ENCODE results near the gene PCGF1. TPM values are rescaled to one million over a fixed set of nuclear protein-coding genes. Genes with fewer than 3 reads are reported as not detected.

Gene PCGF1
- total and polyA plus RNA-seq, 2 of the 13 experiments (the other 11 are each of a cell fraction or from before 2014, with no cell fraction given): 20.4 to 22.6 TPM

- TF ChIP-seq RFXAP (CRISPR knock-in tag; IDR thresholded peaks at IDR 0.05; ENCODE audit: borderline replicate concordance) (peak; percentile 15; the same call in 1 of the 2 replicates), NFKBIZ (CRISPR knock-in tag; IDR thresholded peaks at IDR 0.05) (no peak), NFRKB (IDR thresholded peaks at IDR 0.05) (no peak), AGO2 (optimal IDR thresholded peaks at IDR 0.05; ENCODE audit: low read depth, low read length) (peak; percentile 92), FOSL1 (CRISPR knock-in tag; IDR thresholded peaks at IDR 0.05; ENCODE audit: borderline replicate concordance) (no peak), NONO (IDR thresholded peaks at IDR 0.05) (no peak), NONO (CRISPR knock-in tag; conservative IDR thresholded peaks at IDR 0.05) (peak; percentile 40; the same call in 1 of the 2 replicates), NPAS2 (CRISPR knock-in tag; IDR thresholded peaks at IDR 0.05; ENCODE audit: borderline replicate concordance) (no peak), PBX2 (CRISPR knock-in tag; IDR thresholded peaks at IDR 0.05) (no peak), HOMEZ (CRISPR knock-in tag; IDR thresholded peaks at IDR 0.05; ENCODE audit: low read depth) (no peak), ZNF589 (CRISPR knock-in tag; conservative IDR thresholded peaks at IDR 0.05) (no peak), ZNF567 (CRISPR knock-in tag; IDR thresholded peaks at IDR 0.05; ENCODE audit: borderline replicate concordance) (no peak), ZFP41 (CRISPR knock-in tag; IDR thresholded peaks at IDR 0.05; ENCODE audit: borderline replicate concordance) (0 out of 2 replicates have a peak, but pooled peaks have one; percentile 18), ZNF761 (CRISPR knock-in tag; conservative IDR thresholded peaks at IDR 0.05) (0 out of 2 replicates have a peak, but pooled peaks have one; percentile 53), AGO1 (IDR thresholded peaks at IDR 0.05; ENCODE audit: low read depth, low read length, poor library complexity, severe bottlenecking) (peak; percentile 84), YY1 (IDR thresholded peaks at IDR 0.05; ENCODE audit: insufficient read depth, insufficient replicate concordance, low read depth, low read length) (no peak), ARNT2 (CRISPR knock-in tag; IDR thresholded peaks at IDR 0.05; ENCODE audit: low read depth) (peak; percentile 25; the same call in 1 of the 2 replicates), HOXA5 (CRISPR knock-in tag; IDR thresholded peaks at IDR 0.05) (peak; percentile 48; the same call in 1 of the 2 replicates), ZFX (CRISPR knock-in tag; IDR thresholded peaks at IDR 0.05; ENCODE audit: low read depth) (peak; percentile 50), CENPX (CRISPR knock-in tag; IDR thresholded peaks at IDR 0.05) (no peak), ZNF33B (CRISPR knock-in tag; IDR thresholded peaks at IDR 0.05) (no peak), SCMH1 (CRISPR knock-in tag; IDR thresholded peaks at IDR 0.05; ENCODE audit: borderline replicate concordance) (no peak), MAZ (IDR thresholded peaks at IDR 0.05; ENCODE audit: borderline replicate concordance, low read depth, low read length) (peak; percentile 70), MAZ (CRISPR knock-in tag; IDR thresholded peaks at IDR 0.05; ENCODE audit: low read depth) (peak; percentile 89), ZNF160 (CRISPR knock-in tag; IDR thresholded peaks at IDR 0.05) (0 out of 2 replicates have a peak, but pooled peaks have one; percentile 36), GFI1 (CRISPR knock-in tag; IDR thresholded peaks at IDR 0.05; ENCODE audit: borderline replicate concordance) (peak; percentile 43; the same call in 1 of the 2 replicates)
- TF ChIP-seq, protein P1, sequence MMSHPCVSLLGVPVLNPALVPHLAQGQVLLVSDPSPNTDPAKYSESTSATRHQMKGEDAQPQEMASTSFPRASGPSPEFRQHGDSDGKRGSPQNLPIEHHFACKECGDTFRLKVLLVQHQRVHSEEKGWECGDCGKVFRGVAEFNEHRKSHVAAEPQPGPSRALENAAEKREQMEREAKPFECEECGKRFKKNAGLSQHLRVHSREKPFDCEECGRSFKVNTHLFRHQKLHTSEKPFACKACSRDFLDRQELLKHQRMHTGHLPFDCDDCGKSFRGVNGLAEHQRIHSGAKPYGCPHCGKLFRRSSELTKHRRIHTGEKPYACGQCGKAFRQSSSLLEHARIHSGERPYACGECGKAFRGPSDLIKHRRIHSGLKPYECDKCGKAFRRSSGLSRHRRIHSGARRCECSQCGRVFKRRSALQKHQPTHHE (CRISPR knock-in tag; IDR thresholded peaks at IDR 0.05; ENCODE audit: borderline replicate concordance): no peak
These were observed 8.1 kb downstream of the PCGF1 start, which contains the start of gene LBX2 (continued) for GRCh38 chr2:74499267-74499939.
